Upper lobe of right lung (tissue), 1 donor: ENCODE results near the gene HLA-F. TPM values are rescaled to one million over a fixed set of nuclear protein-coding genes. Genes with fewer than 3 reads are reported as not detected.

Experiments used
- ATAC-seq: fragments of 200-7000 bp; cut with Tn5 transposase; one replicate; pipeline ENCODE4 v1.9.1; 2020; ENCODE audit warnings: mild to moderate bottlenecking, moderate library complexity
- DNase-seq: peaks from one replicate; pipeline ENCODE4 v3.0.0-alpha.2; 2020
- H3K27ac ChIP-seq: fragments of 200-600 bp; one replicate; pipeline ENCODE4 v1.8.0; 2022
- H3K27me3 ChIP-seq: fragments of 200-600 bp; one replicate; pipeline ENCODE4 v1.8.0; 2022; ENCODE audit warnings: mild to moderate bottlenecking
- H3K36me3 ChIP-seq: fragments of 200-600 bp; one replicate; pipeline ENCODE4 v1.8.0; 2022
- H3K4me1 ChIP-seq: fragments of 200-600 bp; one replicate; pipeline ENCODE4 v1.8.0; 2022
- H3K4me3 ChIP-seq: fragments of 200-600 bp; one replicate; pipeline ENCODE4 v1.8.0; 2022; ENCODE audit warnings: mild to moderate bottlenecking
- H3K9me3 ChIP-seq: fragments of 200-600 bp; one replicate; pipeline ENCODE4 v1.8.0; 2022
- CTCF ChIP-seq: fragments of 200-600 bp; IDR thresholded peaks from one replicate; pipeline ENCODE4 v1.8.0; 2022; ENCODE audit warnings: antibody characterized with exemption
- intact Hi-C: fragments of 100-400 bp; cut with DNase I; formaldehyde crosslinking; loops from one replicate; pipeline ENCODE4 v1.11.0; 2022
- total RNA-seq: library from RNA; stranded (reverse); fragmentation: NEBNext Ultra II Directional; extraction: Animal tissue kit (Norgen Biotek cat#: 25700); gene quantifications from one replicate; pipeline ENCODE4 v1.2.1, GENCODE V29; 2021
- donor health status: DM: no; HTN: yes; CAD: no; lungs with severe emphysema.

Gene HLA-F
- total RNA-seq, 1 donor from 2014 or later, result 157 TPM

- ATAC-seq (no peak), DNase-seq (no peak)
- no peak for TF ChIP-seq CTCF
- Histone ChIP-seq H3K27me3 (no peaks in the 10 kb centered on the region), H3K4me3 (no peak overlapping the region), H3K9me3 (no peaks in the 10 kb centered on the region), H3K4me1 (no peaks in the 10 kb centered on the region), H3K36me3 (no peaks in the 10 kb centered on the region), H3K27ac (no peak overlapping the region)
- intact Hi-C loops, result no loop called here
Observed at GRCh38 chr6:29742127-29742526, 18.9 kb downstream of the HLA-F start.

- no peak overlapping the region for H3K4me3 ChIP-seq
- no peaks in the 10 kb centered on the region for H3K27me3 ChIP-seq
- H3K9me3 ChIP-seq, result no peaks in the 10 kb centered on the region
- no peak for TF ChIP-seq CTCF
- intact Hi-C loops, result no loop called here
- H3K36me3 ChIP-seq, result no peaks in the 10 kb centered on the region
- DNase-seq, result no peak
- ATAC-seq, result no peak
- peaks cover 5% of the 10 kb centered on the region for H3K4me1 ChIP-seq
- no peak overlapping the region for H3K27ac ChIP-seq
Observed at GRCh38 chr6:29743025-29743424, 19.8 kb downstream of the HLA-F start.

GRCh38 chr6:29743568-29743967, 20.3 kb downstream of the HLA-F start:
- Histone ChIP-seq H3K27ac (no peak overlapping the region), H3K4me3 (no peak overlapping the region), H3K36me3 (no peaks in the 10 kb centered on the region), H3K9me3 (no peaks in the 10 kb centered on the region), H3K4me1 (peaks cover 7% of the 10 kb centered on the region), H3K27me3 (no peaks in the 10 kb centered on the region)
- TF ChIP-seq CTCF, result no peak
- no peak for DNase-seq
- intact Hi-C loops, result no loop called here
- no peak for ATAC-seq

GRCh38 chr6:29744131-29744530, 20.9 kb downstream of the HLA-F start:
- no peak for ATAC-seq
- no peak for TF ChIP-seq CTCF
- Histone ChIP-seq H3K4me3 (no peak overlapping the region), H3K9me3 (no peaks in the 10 kb centered on the region), H3K4me1 (peaks cover 7% of the 10 kb centered on the region), H3K27me3 (no peaks in the 10 kb centered on the region), H3K36me3 (no peaks in the 10 kb centered on the region), H3K27ac (no peak overlapping the region)
- DNase-seq, result no peak
- intact Hi-C loops, result no loop called here

GRCh38 chr6:29744621-29745020, 21.4 kb downstream of the HLA-F start:
- no peak overlapping the region for H3K27ac ChIP-seq
- H3K9me3 ChIP-seq, result no peaks in the 10 kb centered on the region
- no peak overlapping the region for H3K4me3 ChIP-seq
- ATAC-seq, result no peak
- no peak for TF ChIP-seq CTCF
- H3K27me3 ChIP-seq, result no peaks in the 10 kb centered on the region
- H3K4me1 ChIP-seq, result peaks cover 12% of the 10 kb centered on the region
- intact Hi-C loops, result no loop called here
- H3K36me3 ChIP-seq, result no peaks in the 10 kb centered on the region
- no peak for DNase-seq

GRCh38 chr6:29745386-29745785, 22.2 kb downstream of the HLA-F start:
- no peaks in the 10 kb centered on the region for H3K27me3 ChIP-seq
- intact Hi-C loops, result no loop called here
- no peaks in the 10 kb centered on the region for H3K9me3 ChIP-seq
- DNase-seq, result no peak
- TF ChIP-seq CTCF, result no peak
- no peak overlapping the region for H3K4me3 ChIP-seq
- ATAC-seq, result no peak
- no peaks in the 10 kb centered on the region for H3K36me3 ChIP-seq
- peaks cover 16% of the 10 kb centered on the region for H3K4me1 ChIP-seq
- no peak overlapping the region for H3K27ac ChIP-seq
